Neural progenitor cell (in vitro differentiated cells): ENCODE measurements around the gene FGF21. TPM values are rescaled to one million over a fixed set of nuclear protein-coding genes. Genes with fewer than 3 reads are reported as not detected.

Experiments
- DNase-seq: peaks from one replicate; pipeline ENCODE4 v3.0.0-alpha.2; 2016; ENCODE audit warnings: low spot score
- H2AFZ ChIP-seq: fragments of 200-600 bp; sonication (generic); replicated peaks from 2 replicates; pipeline ENCODE4 v1.6.1; 2016; ENCODE audit warnings: antibody characterized with exemption
- H3F3A ChIP-seq: fragments of 200-600 bp; sonication (generic); 2 replicates; pipeline ENCODE4 v1.6.1; 2016; ENCODE audit warnings: antibody characterized with exemption, low read depth
- H3K27ac ChIP-seq: fragments of 200-600 bp; sonication (generic); 2 replicates; pipeline ENCODE4 v1.5.1; 2016; ENCODE audit warnings: mild to moderate bottlenecking
- H3K27me3 ChIP-seq: fragments of 200-600 bp; sonication (generic); 2 replicates; pipeline ENCODE4 v1.6.1; 2016; ENCODE audit warnings: mild to moderate bottlenecking, moderate library complexity
- H3K36me3 ChIP-seq: fragments of 200-600 bp; sonication (generic); 2 replicates; pipeline ENCODE4 v1.5.1; 2016
- H3K4me1 ChIP-seq: fragments of 200-600 bp; sonication (generic); 2 replicates; pipeline ENCODE4 v1.6.1; 2016; ENCODE audit warnings: mixed run types
- H3K4me2 ChIP-seq: fragments of 200-600 bp; sonication (generic); 2 replicates; pipeline ENCODE4 v1.6.1; 2016
- H3K4me3 ChIP-seq: fragments of 200-600 bp; sonication (generic); 2 replicates; pipeline ENCODE4 v1.5.1; 2016
- H3K79me2 ChIP-seq: fragments of 200-600 bp; sonication (generic); 2 replicates; pipeline ENCODE4 v1.6.1; 2016; ENCODE audit warnings: low read depth
- H3K9ac ChIP-seq: fragments of 200-600 bp; sonication (generic); 2 replicates; pipeline ENCODE4 v1.6.1; 2016
- H3K9me3 ChIP-seq: fragments of 200-600 bp; sonication (generic); 2 replicates; pipeline ENCODE4 v1.5.1; 2016; ENCODE audit warnings: low read depth
- H4K20me1 ChIP-seq: fragments of 200-600 bp; sonication (generic); 2 replicates; pipeline ENCODE4 v1.6.1; 2016; ENCODE audit warnings: low read depth
- H3K27ac Mint-ChIP-seq: 3 replicates; pipeline ENCODE4 v1.8.0; 2021; ENCODE audit warnings: mixed read lengths
- H3K27me3 Mint-ChIP-seq: 2 replicates; pipeline ENCODE4 v1.8.0; 2022; ENCODE audit warnings: low read depth, mild to moderate bottlenecking, inconsistent platforms, moderate library complexity, mixed read lengths; ENCODE audit not compliant: insufficient read depth
- H3K36me3 Mint-ChIP-seq: 3 replicates; pipeline ENCODE4 v1.8.0; 2021; ENCODE audit warnings: mixed read lengths
- H3K4me1 Mint-ChIP-seq: 3 replicates; pipeline ENCODE4 v1.8.0; 2021; ENCODE audit warnings: mixed read lengths
- H3K4me3 Mint-ChIP-seq: 3 replicates; pipeline ENCODE4 v1.8.0; 2021; ENCODE audit warnings: mild to moderate bottlenecking, moderate library complexity, mixed read lengths
- H3K9me3 Mint-ChIP-seq: 3 replicates; pipeline ENCODE4 v1.8.0; 2020; ENCODE audit warnings: mixed read lengths
- CTCF ChIP-seq: fragments of 200-600 bp; sonication (generic); IDR thresholded peaks from 2 replicates; pipeline ENCODE4 v1.5.1; 2017; ENCODE audit warnings: antibody characterized with exemption, mild to moderate bottlenecking
- EZH2 ChIP-seq: fragments of 200-600 bp; sonication (generic); IDR thresholded peaks from 2 replicates; pipeline ENCODE4 v1.6.1; 2017; ENCODE audit warnings: antibody characterized with exemption, mild to moderate bottlenecking, moderate library complexity
- EZH2phosphoT487 ChIP-seq: fragments of 200-600 bp; sonication (generic); IDR thresholded peaks from 2 replicates; pipeline ENCODE4 v1.6.1; 2017; ENCODE audit warnings: antibody characterized with exemption
- total RNA-seq: library from RNA; depleted of rRNA; stranded (reverse); fragments of >200 nt; gene quantifications from 2 replicates; pipeline ENCODE4 v1.2.3, GENCODE V29; 2015; ENCODE audit warnings: low replicate concordance

The FGF21 gene
- total RNA-seq, 1 donor from 2014 or later = not detected

DNA sequence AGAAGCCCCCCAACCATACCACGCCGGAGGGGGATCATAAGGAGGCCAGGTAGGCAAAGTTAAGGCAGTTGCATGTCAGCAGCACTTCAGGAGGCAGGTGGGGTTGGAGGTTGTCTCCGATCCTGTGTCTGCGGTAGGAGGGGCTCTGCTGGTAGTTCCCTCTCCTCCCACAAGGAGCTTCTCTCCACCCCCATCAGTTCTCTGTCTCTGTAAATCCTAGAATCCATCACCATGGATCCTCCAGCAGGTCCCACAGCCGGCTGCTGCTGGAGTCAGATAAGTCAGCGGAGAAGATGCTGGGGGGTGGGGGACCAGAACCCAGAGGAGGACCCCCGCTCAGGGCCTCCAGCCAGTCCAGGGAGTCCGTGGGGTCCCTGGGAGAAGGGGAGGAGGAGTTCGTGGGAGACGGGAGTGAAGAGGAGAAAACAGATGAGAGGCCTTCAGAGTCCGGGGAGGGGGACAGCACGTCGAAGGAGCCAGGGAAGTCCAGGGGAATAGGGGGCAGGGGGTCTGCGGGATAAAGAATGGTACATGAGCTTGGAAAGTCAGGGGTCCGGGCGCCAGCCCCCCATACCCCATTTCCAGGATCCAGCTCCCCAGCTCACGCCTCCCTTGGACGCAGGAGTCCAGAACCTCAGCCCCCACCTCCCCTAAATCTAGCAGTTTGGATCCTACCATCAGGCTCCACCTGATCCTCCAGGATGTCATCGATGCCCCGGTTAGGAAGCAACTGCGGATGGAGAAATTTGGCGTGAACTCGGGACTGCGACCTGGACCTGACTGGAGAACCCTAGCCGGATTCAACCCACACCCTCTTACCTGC, 42.1 kb upstream of the FGF21 start:
- Histone ChIP-seq H3K79me2 (no peaks in the 10 kb centered on the region), H3K4me3 (peak overlapping the region; percentile 75), H2AFZ (peak overlapping the region; percentile 66), H3K9me3 (no peaks in the 10 kb centered on the region), H3K4me2 (peak overlapping the region; percentile 80), H4K20me1 (no peaks in the 10 kb centered on the region), H3K36me3 (no peaks in the 10 kb centered on the region), H3K27me3 (no peaks in the 10 kb centered on the region), H3K4me1 (peaks cover 13% of the 10 kb centered on the region), H3K27ac (no peak overlapping the region), H3K9ac (no peak overlapping the region), H3F3A (peaks cover 39% of the 10 kb centered on the region)
- no peak for TF ChIP-seq EZH2
- peak; percentile 39 for TF ChIP-seq CTCF
- peaks cover 2% of the 10 kb centered on the region for H3K36me3 Mint-ChIP-seq
- H3K27me3 Mint-ChIP-seq = peaks cover 3% of the 10 kb centered on the region
- peak overlapping the region; percentile 92 for H3K4me3 Mint-ChIP-seq
- no peaks in the 10 kb centered on the region for H3K9me3 Mint-ChIP-seq
- DNase-seq = peak; percentile 74
- no peak overlapping the region for H3K27ac Mint-ChIP-seq
- H3K4me1 Mint-ChIP-seq = peaks cover 34% of the 10 kb centered on the region

DNA sequence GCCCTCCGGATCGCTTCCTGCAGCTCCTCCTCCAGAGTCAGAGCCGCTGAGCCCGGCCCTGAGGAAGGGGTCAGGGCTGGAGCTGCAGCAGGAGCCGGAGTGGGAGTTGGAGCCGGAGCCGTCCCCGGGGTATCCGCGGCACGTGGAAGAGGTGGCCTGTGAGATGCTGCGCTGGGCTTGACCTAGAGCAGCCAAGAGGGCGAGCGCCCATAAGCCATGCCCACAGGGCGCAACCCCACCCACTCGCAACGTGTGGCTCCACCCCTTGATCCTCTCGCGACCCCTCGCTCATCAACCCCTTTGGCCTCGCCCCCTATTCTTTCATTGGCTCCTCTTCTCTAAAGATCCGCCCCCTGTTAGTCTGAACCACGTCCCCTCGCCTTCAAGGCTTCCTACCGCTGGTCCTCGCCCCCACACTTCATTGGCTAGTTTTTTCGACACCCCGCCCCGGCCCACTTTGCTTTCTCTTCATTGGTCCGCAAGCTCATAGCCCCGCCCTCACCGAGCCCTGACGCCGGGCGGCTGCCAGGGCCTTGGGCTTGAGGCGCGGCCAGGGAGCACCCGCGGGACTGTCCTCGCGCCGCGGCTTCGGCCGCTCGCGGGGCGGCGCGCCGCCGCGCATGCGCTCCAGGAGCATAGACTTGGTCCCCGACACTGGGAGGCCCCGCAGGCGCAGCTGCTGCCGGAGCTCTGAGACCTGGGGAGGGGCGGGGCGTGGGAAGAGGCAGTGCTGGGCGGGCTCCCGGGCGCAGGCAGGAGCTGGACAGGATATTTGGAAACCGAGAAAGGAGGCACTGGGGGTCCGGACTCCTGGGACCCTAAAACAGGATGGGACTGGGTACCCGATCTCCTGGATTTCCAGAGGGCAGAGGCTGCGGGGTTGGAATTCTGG, 41.2 kb upstream of the FGF21 start:
- H3K9me3 ChIP-seq = no peaks in the 10 kb centered on the region
- H4K20me1 ChIP-seq = no peaks in the 10 kb centered on the region
- H3K9ac ChIP-seq = peak overlapping the region; percentile 18
- Mint-ChIP-seq H3K36me3 (peaks cover 2% of the 10 kb centered on the region), H3K4me1 (peaks cover 42% of the 10 kb centered on the region), H3K9me3 (no peaks in the 10 kb centered on the region), H3K4me3 (peak overlapping the region; percentile 92), H3K27ac (peak overlapping the region; percentile 79), H3K27me3 (peaks cover 5% of the 10 kb centered on the region)
- TF ChIP-seq EZH2phosphoT487 (no peak), CTCF (no peak), EZH2 (no peak)
- H3K79me2 ChIP-seq = no peaks in the 10 kb centered on the region
- H3K27ac ChIP-seq = no peak overlapping the region
- no peaks in the 10 kb centered on the region for H3K27me3 ChIP-seq
- H3K4me1 ChIP-seq = peaks cover 18% of the 10 kb centered on the region
- peaks cover 39% of the 10 kb centered on the region for H3F3A ChIP-seq
- H3K36me3 ChIP-seq = no peaks in the 10 kb centered on the region
- peak overlapping the region; percentile 81 for H3K4me2 ChIP-seq
- peak overlapping the region; percentile 75 for H3K4me3 ChIP-seq
- peak; percentile 100 for DNase-seq
- H2AFZ ChIP-seq = peak overlapping the region; percentile 66

DNA sequence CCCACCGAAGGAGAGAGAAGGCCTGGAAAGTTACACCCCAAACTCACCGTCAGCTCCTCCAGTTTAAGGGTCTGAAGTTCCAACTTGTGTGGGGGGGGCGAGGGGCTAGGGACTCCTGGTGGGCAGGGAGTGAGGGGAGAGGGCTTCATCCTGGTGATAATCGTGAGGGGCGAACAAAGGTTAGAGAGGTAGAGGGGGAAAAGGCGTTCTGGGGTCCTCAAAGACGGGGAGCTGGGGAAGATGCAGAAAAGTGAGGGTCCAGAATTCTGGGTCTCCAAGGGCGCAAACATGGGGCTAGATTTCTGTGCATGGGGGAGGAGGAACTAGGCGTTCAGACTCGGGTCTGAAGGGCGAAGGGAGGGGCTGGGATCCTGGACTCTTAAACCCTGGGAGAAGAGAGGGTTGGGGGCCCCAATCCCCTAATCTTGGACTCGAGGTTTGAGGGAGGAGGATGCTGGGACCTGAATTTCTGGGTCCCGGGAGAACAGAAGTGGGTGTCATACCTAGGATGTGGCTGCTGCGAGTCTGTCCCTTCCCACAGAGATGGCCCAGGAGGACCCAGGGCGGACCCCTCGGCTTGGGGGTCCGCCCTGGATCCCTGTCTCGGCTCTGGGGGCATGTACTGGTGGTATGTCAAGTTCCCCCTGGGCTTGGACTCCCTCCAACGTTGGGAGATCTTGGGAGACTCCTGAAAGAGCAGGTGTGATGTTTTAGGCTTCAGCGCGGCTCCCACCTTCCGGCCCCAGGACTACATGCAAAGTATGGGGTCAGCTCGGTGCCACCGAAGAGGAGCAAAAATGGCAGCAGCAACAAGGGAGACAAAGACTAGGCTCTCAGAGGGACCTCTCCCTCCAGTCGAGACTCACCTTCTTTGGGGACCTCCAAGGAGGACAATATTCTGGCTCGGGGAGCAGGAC, 40.3 kb upstream of the FGF21 start:
- H4K20me1 ChIP-seq = no peaks in the 10 kb centered on the region
- Mint-ChIP-seq H3K4me1 (peaks cover 47% of the 10 kb centered on the region), H3K9me3 (no peaks in the 10 kb centered on the region), H3K4me3 (peak overlapping the region; percentile 79), H3K36me3 (peaks cover 2% of the 10 kb centered on the region), H3K27ac (peak overlapping the region; percentile 79), H3K27me3 (peaks cover 8% of the 10 kb centered on the region)
- H3K36me3 ChIP-seq = no peaks in the 10 kb centered on the region
- H3K27ac ChIP-seq = no peak overlapping the region
- DNase-seq = no peak
- peak overlapping the region; percentile 52 for H3K4me3 ChIP-seq
- no peaks in the 10 kb centered on the region for H3K79me2 ChIP-seq
- no peak overlapping the region for H2AFZ ChIP-seq
- TF ChIP-seq EZH2phosphoT487 (no peak), CTCF (no peak), EZH2 (no peak)
- H3F3A ChIP-seq = peaks cover 41% of the 10 kb centered on the region
- peaks cover 18% of the 10 kb centered on the region for H3K4me1 ChIP-seq
- no peaks in the 10 kb centered on the region for H3K27me3 ChIP-seq
- H3K4me2 ChIP-seq = peak overlapping the region; percentile 81
- H3K9ac ChIP-seq = peak overlapping the region; percentile 18
- H3K9me3 ChIP-seq = no peaks in the 10 kb centered on the region
